Keratinocyte (primary cell): ENCODE data around the gene BATF3. TPM values are rescaled to one million over a fixed set of nuclear protein-coding genes. Genes with fewer than 3 reads are reported as not detected.

Experiments
- DNase-seq: peaks from one replicate; pipeline ENCODE4 v3.0.0-alpha.2; 2011; ENCODE audit warnings: low read depth, missing footprints, low spot score
- FAIRE-seq: peaks from 2 replicates; lab custom pipeline; 2011; peaks lifted over from hg19 to GRCh38; lab: Jason Lieb, UNC
- H2AFZ ChIP-seq: 2 replicates; pipeline ENCODE4 v1.6.0; 2012; ENCODE audit warnings: low read length, control low read depth, inconsistent platforms; ENCODE audit not compliant: control insufficient read depth
- H3K27ac ChIP-seq: 2 replicates; pipeline ENCODE4 v1.5.1; 2011; ENCODE audit warnings: low read length; ENCODE audit not compliant: control insufficient read depth, insufficient read depth
- H3K27me3 ChIP-seq: 3 replicates; pipeline ENCODE4 v1.6.0; 2011; ENCODE audit warnings: low read length; ENCODE audit not compliant: control insufficient read depth, insufficient read depth; ENCODE audit errors: extremely low read depth
- H3K36me3 ChIP-seq, 2 experiments: 2 replicates in 1 of 2; 3 replicates in 1 of 2; pipeline ENCODE4 v1.5.1; 2011; ENCODE audit warnings: low read length in 2 of 2, mild to moderate bottlenecking in 1 of 2; ENCODE audit not compliant: control insufficient read depth in 2 of 2, insufficient read depth in 2 of 2; ENCODE audit errors: extremely low read depth in 1 of 2
- H3K4me1 ChIP-seq: 3 replicates; pipeline ENCODE4 v1.5.1; 2011; ENCODE audit warnings: low read length; ENCODE audit not compliant: control insufficient read depth, insufficient read depth; ENCODE audit errors: extremely low read depth
- H3K4me2 ChIP-seq: 3 replicates; pipeline ENCODE4 v1.6.0; 2011; ENCODE audit warnings: low read depth, low read length; ENCODE audit not compliant: control insufficient read depth, insufficient read depth; ENCODE audit errors: extremely low read depth
- H3K4me3 ChIP-seq, 3 experiments: fragments of 200-600 bp in 1 of 3; sonication (generic) in 1 of 3; 2 replicates in 2 of 3; 3 replicates in 1 of 3; pipeline ENCODE4 v1.5.1; 2011 to 2016; ENCODE audit warnings: low read length in 3 of 3, mild to moderate bottlenecking in 3 of 3, control low read depth in 2 of 3, inconsistent platforms in 1 of 3, low read depth in 1 of 3, mixed read lengths in 1 of 3, mixed run types in 1 of 3, moderate library complexity in 1 of 3; ENCODE audit not compliant: control insufficient read depth in 2 of 3, insufficient read depth in 2 of 3; ENCODE audit errors: extremely low read depth in 1 of 3
- H3K79me2 ChIP-seq: 2 replicates; pipeline ENCODE4 v1.6.0; 2012; ENCODE audit warnings: low read length; ENCODE audit not compliant: control insufficient read depth, insufficient read depth
- H3K9ac ChIP-seq: 3 replicates; pipeline ENCODE4 v1.6.0; 2011; ENCODE audit warnings: low read length; ENCODE audit not compliant: control insufficient read depth, insufficient read depth; ENCODE audit errors: extremely low read depth
- H3K9me1 ChIP-seq: 3 replicates; pipeline ENCODE4 v1.6.0; 2011; ENCODE audit warnings: low read length; ENCODE audit not compliant: control insufficient read depth, insufficient read depth; ENCODE audit errors: extremely low read depth
- H3K9me3 ChIP-seq: 2 replicates; pipeline ENCODE4 v1.5.1; 2012; ENCODE audit warnings: low read depth, low read length; ENCODE audit not compliant: control insufficient read depth
- H4K20me1 ChIP-seq: 3 replicates; pipeline ENCODE4 v1.6.0; 2011; ENCODE audit warnings: low read length; ENCODE audit not compliant: control insufficient read depth, insufficient read depth; ENCODE audit errors: extremely low read depth
- EZH2 ChIP-seq: IDR thresholded peaks from one replicate; pipeline ENCODE4 v1.6.1; 2012; ENCODE audit warnings: inconsistent platforms, mild to moderate bottlenecking, low read length, moderate library complexity
- dilution Hi-C: fragments of 300-500 bp; cut with MboI; formaldehyde crosslinking; loops from one replicate; pipeline ENCODE4 v1.7.0; 2020; ENCODE audit warnings: low sequenced_read_pairs; ENCODE audit not compliant: extremely low pct_ligation_motif_present
- polyA plus RNA-seq, 5 experiments: library from polyadenylated mRNA; depleted of rRNA in 3 of 5; stranded (reverse) in 3 of 5; stranded (forward) in 1 of 5; unstranded in 1 of 5; fragments of >200 nt; gene quantifications; 1 replicate in 1 of 5; 2 replicates in 3 of 5; 3 replicates in 1 of 5; pipeline versions ENCODE4 v1.2.1 to v1.2.3, GENCODE V29; 2011 to 2012; ENCODE audit warnings: missing spikeins in 2 of 5, low read depth in 1 of 5, low replicate concordance in 1 of 5
- TF ChIP-seq, protein P1 (sequence below), 3 experiments: IDR thresholded peaks in 1 of 3; conservative IDR thresholded peaks in 1 of 3; optimal IDR thresholded peaks in 1 of 3; 2 replicates in 2 of 3; 3 replicates in 1 of 3; pipeline versions ENCODE3 to v1.5.1; 2011; ENCODE audit warnings: low read length in 3 of 3, mild to moderate bottlenecking in 3 of 3, moderate library complexity in 2 of 3, control low read depth in 1 of 3, inconsistent platforms in 1 of 3; ENCODE audit not compliant: insufficient read depth in 2 of 3; ENCODE audit errors: extremely low read depth in 1 of 3

BATF3 gene
- polyA plus RNA-seq, 1 donor (not counting 4 experiments of a cell fraction or from before 2014, with no cell fraction given): not detected

DNA sequence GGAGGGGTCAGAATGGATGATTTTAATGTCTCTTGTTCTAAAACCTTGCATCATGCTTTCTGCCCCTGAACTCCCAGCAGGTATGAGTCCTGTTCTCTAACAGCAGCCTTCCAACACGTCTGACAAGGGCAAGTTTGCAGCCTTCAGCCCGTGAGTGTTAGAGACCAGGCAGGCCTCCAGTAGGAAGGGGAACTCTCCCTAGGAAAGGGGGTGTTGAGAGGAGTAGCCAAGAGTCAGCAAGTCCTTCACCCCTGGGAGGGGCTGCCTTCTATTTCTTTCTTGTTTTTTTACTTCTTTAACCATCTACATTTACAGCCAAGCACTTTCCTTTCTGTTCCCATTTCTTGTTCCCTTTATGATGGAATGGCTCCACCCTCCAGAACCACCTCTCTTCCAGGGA lies 14.2 kb downstream of the BATF3 start:
- peaks cover 36% of the 10 kb centered on the region for H3K27me3 ChIP-seq
- H3K4me3 ChIP-seq: no peak overlapping the region
- no peaks in the 10 kb centered on the region for H3K4me1 ChIP-seq
- no peak overlapping the region for H2AFZ ChIP-seq
- no peaks in the 10 kb centered on the region for H4K20me1 ChIP-seq
- no peaks in the 10 kb centered on the region for H3K36me3 ChIP-seq
- no peak for TF ChIP-seq EZH2
- TF ChIP-seq, protein P1, sequence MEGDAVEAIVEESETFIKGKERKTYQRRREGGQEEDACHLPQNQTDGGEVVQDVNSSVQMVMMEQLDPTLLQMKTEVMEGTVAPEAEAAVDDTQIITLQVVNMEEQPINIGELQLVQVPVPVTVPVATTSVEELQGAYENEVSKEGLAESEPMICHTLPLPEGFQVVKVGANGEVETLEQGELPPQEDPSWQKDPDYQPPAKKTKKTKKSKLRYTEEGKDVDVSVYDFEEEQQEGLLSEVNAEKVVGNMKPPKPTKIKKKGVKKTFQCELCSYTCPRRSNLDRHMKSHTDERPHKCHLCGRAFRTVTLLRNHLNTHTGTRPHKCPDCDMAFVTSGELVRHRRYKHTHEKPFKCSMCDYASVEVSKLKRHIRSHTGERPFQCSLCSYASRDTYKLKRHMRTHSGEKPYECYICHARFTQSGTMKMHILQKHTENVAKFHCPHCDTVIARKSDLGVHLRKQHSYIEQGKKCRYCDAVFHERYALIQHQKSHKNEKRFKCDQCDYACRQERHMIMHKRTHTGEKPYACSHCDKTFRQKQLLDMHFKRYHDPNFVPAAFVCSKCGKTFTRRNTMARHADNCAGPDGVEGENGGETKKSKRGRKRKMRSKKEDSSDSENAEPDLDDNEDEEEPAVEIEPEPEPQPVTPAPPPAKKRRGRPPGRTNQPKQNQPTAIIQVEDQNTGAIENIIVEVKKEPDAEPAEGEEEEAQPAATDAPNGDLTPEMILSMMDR (optimal IDR thresholded peaks at IDR 0.05 in 1 of 3, IDR thresholded peaks at IDR 0.05 in 1 of 3, conservative IDR thresholded peaks at IDR 0.05 in 1 of 3; ENCODE audit: extremely low read depth in 1 of 3, insufficient read depth in 2 of 3, low read length in 3 of 3): no peak
- no peaks in the 10 kb centered on the region for H3K9me1 ChIP-seq
- no peak overlapping the region for H3K27ac ChIP-seq
- FAIRE-seq (no peak), DNase-seq (no peak)
- no peak overlapping the region for H3K4me2 ChIP-seq
- no peaks in the 10 kb centered on the region for H3K79me2 ChIP-seq
- dilution Hi-C loops: no loop called here
- H3K9me3 ChIP-seq: no peaks in the 10 kb centered on the region
- H3K9ac ChIP-seq: no peak overlapping the region

DNA sequence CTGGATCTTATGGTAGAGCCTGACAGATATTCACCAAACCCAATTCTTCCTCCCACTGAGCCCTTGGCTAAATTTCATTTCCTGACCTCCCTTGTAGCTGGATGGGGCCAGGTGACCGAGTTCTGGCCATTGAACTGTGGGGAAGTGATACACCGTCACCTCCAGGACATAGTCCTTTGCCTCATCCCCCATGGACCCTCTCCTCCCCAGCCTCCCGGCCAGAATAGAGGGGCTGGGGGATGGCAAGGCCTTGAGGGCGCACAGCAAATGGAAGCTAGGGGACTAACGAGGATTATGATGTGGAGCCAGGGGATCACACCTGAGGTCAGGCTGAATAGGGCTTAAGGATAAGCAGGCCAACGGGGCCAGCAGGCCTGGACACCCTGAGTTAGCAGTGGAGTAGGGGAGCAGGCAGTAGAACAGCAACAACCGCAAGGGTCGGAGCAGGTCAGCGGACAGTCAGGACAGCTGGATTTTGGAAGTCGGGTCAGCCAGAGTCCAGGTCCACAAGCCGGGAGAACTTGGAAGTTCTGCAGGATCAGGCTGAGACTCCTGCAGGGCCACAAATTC lies 15.0 kb downstream of the BATF3 start:
- Histone ChIP-seq H3K4me3 (no peak overlapping the region), H3K27ac (no peak overlapping the region), H2AFZ (no peak overlapping the region), H3K36me3 (no peaks in the 10 kb centered on the region), H3K9me1 (no peaks in the 10 kb centered on the region), H3K4me1 (no peaks in the 10 kb centered on the region), H3K4me2 (no peak overlapping the region), H3K27me3 (peaks cover 28% of the 10 kb centered on the region), H3K9me3 (no peaks in the 10 kb centered on the region), H3K79me2 (no peaks in the 10 kb centered on the region), H4K20me1 (no peaks in the 10 kb centered on the region), H3K9ac (no peak overlapping the region)
- TF ChIP-seq EZH2: no peak
- TF ChIP-seq, protein P1 (optimal IDR thresholded peaks at IDR 0.05 in 1 of 3, IDR thresholded peaks at IDR 0.05 in 1 of 3, conservative IDR thresholded peaks at IDR 0.05 in 1 of 3; ENCODE audit: extremely low read depth in 1 of 3, insufficient read depth in 2 of 3, low read length in 3 of 3): no peak
- FAIRE-seq (no peak), DNase-seq (no peak)
- dilution Hi-C loops: no loop called here
